Measurements from ENCODE around the gene FOXO1.

The FOXO1 gene

GRCh38 chr13:40562975-40563349 lies 103.5 kb downstream of the FOXO1 start:
- TF ChIP-seq CTCF (IDR thresholded peaks at IDR 0.05), result no peak
- Histone ChIP-seq H3K4me3 (no peak overlapping the region), H3K27ac (no peak overlapping the region), H3K9me3 (no peaks in the 10 kb centered on the region), H3K4me1 (peaks cover 0 to 67% (median 41%) of the 10 kb centered on the region in 4 donors), H3K36me3 (peaks cover 0 to 15% (median 14%) of the 10 kb centered on the region in 3 donors), H3K27me3 (no peaks in the 10 kb centered on the region)
- no peak for DNase-seq
- intact Hi-C loops (cut with DNase I; ENCODE audit: low total_unique reads), result no loop called here

GRCh38 chr13:40559915-40560314 lies 106.5 kb downstream of the FOXO1 start:
- intact Hi-C loops (cut with DNase I; ENCODE audit: low total_unique reads), result no loop called here
- H3K36me3 ChIP-seq, result peaks cover 0 to 15% (median 14%) of the 10 kb centered on the region in 3 donors

GRCh38 chr13:40558656-40559055 lies 107.8 kb downstream of the FOXO1 start:
- Histone ChIP-seq H3K4me1 (peaks cover 0 to 58% (median 32%) of the 10 kb centered on the region in 4 donors), H3K27me3 (no peaks in the 10 kb centered on the region), H3K27ac (no peak overlapping the region), H3K4me3 (no peak overlapping the region), H3K36me3 (peaks cover 0 to 15% (median 14%) of the 10 kb centered on the region in 3 donors), H3K9me3 (no peaks in the 10 kb centered on the region)
- DNase-seq, result no peak
- intact Hi-C loops (cut with DNase I; ENCODE audit: low total_unique reads), result no loop called here
- TF ChIP-seq CTCF (IDR thresholded peaks at IDR 0.05), result no peak

More at GRCh38 chr13:40559915-40560314, 106.5 kb downstream of the FOXO1 start:
- H3K27ac ChIP-seq, result no peak overlapping the region
- no peaks in the 10 kb centered on the region for H3K27me3 ChIP-seq
- no peak for TF ChIP-seq CTCF (IDR thresholded peaks at IDR 0.05)
- H3K9me3 ChIP-seq, result no peaks in the 10 kb centered on the region
- DNase-seq, result no peak
- peaks cover 0 to 69% (median 41%) of the 10 kb centered on the region in 4 donors for H3K4me1 ChIP-seq
- no peak overlapping the region for H3K4me3 ChIP-seq

GRCh38 chr13:40556453-40556852 lies 110.0 kb downstream of the FOXO1 start:
- no peak for DNase-seq
- no peaks in the 10 kb centered on the region for H3K27me3 ChIP-seq
- TF ChIP-seq CTCF (IDR thresholded peaks at IDR 0.05), result no peak
- no peak overlapping the region for H3K27ac ChIP-seq
- H3K4me1 ChIP-seq, result peaks cover 0 to 42% (median 22%) of the 10 kb centered on the region in 4 donors
- H3K9me3 ChIP-seq, result no peaks in the 10 kb centered on the region
- intact Hi-C loops (cut with DNase I; ENCODE audit: low total_unique reads), result no loop called here
- H3K4me3 ChIP-seq, result no peak overlapping the region
- H3K36me3 ChIP-seq, result peaks cover 0 to 15% (median 14%) of the 10 kb centered on the region in 3 donors

- DNase-seq, result no peak
- Histone ChIP-seq H3K27me3 (no peaks in the 10 kb centered on the region), H3K4me3 (no peak overlapping the region), H3K36me3 (no peaks in the 10 kb centered on the region), H3K27ac (no peak overlapping the region), H3K9me3 (no peaks in the 10 kb centered on the region), H3K4me1 (peaks cover 0 to 49% (median 26%) of the 10 kb centered on the region in 4 donors)
- intact Hi-C loops (cut with DNase I; ENCODE audit: low total_unique reads), result no loop called here
- TF ChIP-seq CTCF (IDR thresholded peaks at IDR 0.05), result no peak
Measured at GRCh38 chr13:40553356-40553755, 113.1 kb downstream of the FOXO1 start.

- intact Hi-C loops (cut with DNase I; ENCODE audit: low total_unique reads), result no loop called here
- Histone ChIP-seq H3K4me1 (peaks cover 0 to 50% (median 22%) of the 10 kb centered on the region in 4 donors), H3K36me3 (no peaks in the 10 kb centered on the region), H3K4me3 (no peak overlapping the region), H3K27ac (no peak overlapping the region), H3K9me3 (no peaks in the 10 kb centered on the region), H3K27me3 (no peaks in the 10 kb centered on the region)
- TF ChIP-seq CTCF (IDR thresholded peaks at IDR 0.05), result no peak
- DNase-seq, result no peak
Measured at GRCh38 chr13:40552895-40553294, 113.5 kb downstream of the FOXO1 start.

Measured in tibial artery (tissue), 4 donors.